H9 (cell line): ENCODE data around the gene HIPK4. TPM values are rescaled to one million over a fixed set of nuclear protein-coding genes. Genes with fewer than 3 reads are reported as not detected.

Experiments
- DNase-seq: peaks from one replicate; pipeline ENCODE4 v3.0.0-alpha.2; 2017
- H2AFZ ChIP-seq: one replicate; pipeline ENCODE4 v1.6.1; 2013; ENCODE audit warnings: mild to moderate bottlenecking, low read length, control low read depth, moderate library complexity
- H2AK5ac ChIP-seq: 2 replicates; pipeline ENCODE4 v1.6.1; 2013; ENCODE audit warnings: low read length, control low read depth, mixed read lengths; ENCODE audit not compliant: insufficient read length
- H2BK120ac ChIP-seq: one replicate; pipeline ENCODE4 v1.6.1; 2013; ENCODE audit warnings: low read depth, mild to moderate bottlenecking, low read length, control low read depth, inconsistent platforms; ENCODE audit not compliant: poor library complexity, severe bottlenecking
- H2BK12ac ChIP-seq: 2 replicates; pipeline ENCODE4 v1.6.1; 2013; ENCODE audit warnings: low read length, control low read depth, mixed read lengths, low read depth; ENCODE audit not compliant: insufficient read length
- H2BK15ac ChIP-seq: 2 replicates; pipeline ENCODE4 v1.6.1; 2013; ENCODE audit warnings: low read depth, low read length, control low read depth
- H2BK20ac ChIP-seq: one replicate; pipeline ENCODE4 v1.6.1; 2013; ENCODE audit warnings: low read depth, mild to moderate bottlenecking, low read length, control low read depth, inconsistent platforms; ENCODE audit not compliant: poor library complexity, severe bottlenecking
- H2BK5ac ChIP-seq: 2 replicates; pipeline ENCODE4 v1.6.1; 2013; ENCODE audit warnings: low read length, control low read depth, mixed read lengths; ENCODE audit not compliant: insufficient read length
- H3K14ac ChIP-seq: 2 replicates; pipeline ENCODE4 v1.6.1; 2013; ENCODE audit warnings: low read length, control low read depth; ENCODE audit not compliant: insufficient read depth
- H3K18ac ChIP-seq: 2 replicates; pipeline ENCODE4 v1.6.1; 2013; ENCODE audit warnings: low read depth, mild to moderate bottlenecking, mixed read lengths, low read length, control low read depth; ENCODE audit not compliant: insufficient read length
- H3K23ac ChIP-seq: 2 replicates; pipeline ENCODE4 v1.6.1; 2013; ENCODE audit warnings: low read length, control low read depth, mixed read lengths, low read depth; ENCODE audit not compliant: insufficient read length
- H3K23me2 ChIP-seq: 2 replicates; pipeline ENCODE4 v1.6.1; 2013; ENCODE audit warnings: low read depth, mild to moderate bottlenecking, mixed read lengths, low read length, control low read depth; ENCODE audit not compliant: insufficient read length, poor library complexity, severe bottlenecking
- H3K27ac ChIP-seq: 2 replicates; pipeline ENCODE4 v1.5.1; 2013; ENCODE audit warnings: low read length, control low read depth, mixed read lengths, low read depth; ENCODE audit not compliant: insufficient read length
- H3K27me3 ChIP-seq: 2 replicates; pipeline ENCODE4 v1.6.1; 2013; ENCODE audit warnings: low read length, control low read depth, inconsistent platforms; ENCODE audit not compliant: insufficient read depth
- H3K4ac ChIP-seq: 2 replicates; pipeline ENCODE4 v1.6.1; 2013; ENCODE audit warnings: low read depth, mild to moderate bottlenecking, control low read depth, inconsistent platforms, low read length, moderate library complexity
- H3K4me1 ChIP-seq: 2 replicates; pipeline ENCODE4 v1.6.1; 2013; ENCODE audit warnings: low read length, control low read depth, inconsistent platforms; ENCODE audit not compliant: insufficient read depth
- H3K4me2 ChIP-seq: 2 replicates; pipeline ENCODE4 v1.6.1; 2013; ENCODE audit warnings: low read length, control low read depth, mixed read lengths; ENCODE audit not compliant: insufficient read length, insufficient read depth
- H3K56ac ChIP-seq: 2 replicates; pipeline ENCODE4 v1.6.1; 2013; ENCODE audit warnings: low read depth, mild to moderate bottlenecking, mixed read lengths, low read length, control low read depth; ENCODE audit not compliant: insufficient read length
- H3K79me1 ChIP-seq: 2 replicates; pipeline ENCODE4 v1.6.1; 2013; ENCODE audit warnings: low read depth, mild to moderate bottlenecking, moderate library complexity, low read length, control low read depth, inconsistent platforms; ENCODE audit not compliant: insufficient read depth, poor library complexity, severe bottlenecking
- H3K79me2 ChIP-seq: 2 replicates; pipeline ENCODE4 v1.6.1; 2013; ENCODE audit warnings: low read length, control low read depth, inconsistent platforms; ENCODE audit not compliant: insufficient read depth
- H3K9ac ChIP-seq: 2 replicates; pipeline ENCODE4 v1.6.1; 2013; ENCODE audit warnings: low read length, control low read depth, mixed read lengths; ENCODE audit not compliant: insufficient read length; ENCODE audit errors: extremely low read depth
- H3K9me3 ChIP-seq: one replicate; pipeline ENCODE4 v1.6.1; 2013; ENCODE audit warnings: low read depth, low read length, inconsistent platforms; ENCODE audit not compliant: control insufficient read depth
- H3T11ph ChIP-seq: one replicate; pipeline ENCODE4 v1.6.1; 2013; ENCODE audit warnings: mild to moderate bottlenecking, low read length, control low read depth, inconsistent platforms
- H4K20me1 ChIP-seq: one replicate; pipeline ENCODE4 v1.6.1; 2013; ENCODE audit not compliant: control insufficient read depth, insufficient read length, insufficient read depth
- H4K5ac ChIP-seq: 2 replicates; pipeline ENCODE4 v1.6.1; 2013; ENCODE audit warnings: low read depth, mild to moderate bottlenecking, mixed read lengths, low read length, control low read depth; ENCODE audit not compliant: insufficient read length
- H4K8ac ChIP-seq: replicated peaks from 2 replicates; pipeline ENCODE4 v1.6.1; 2013; ENCODE audit warnings: low read length, control low read depth, mixed read lengths, low read depth; ENCODE audit not compliant: insufficient read length
- H4K91ac ChIP-seq: 2 replicates; pipeline ENCODE4 v1.6.1; 2013; ENCODE audit warnings: low read depth, mild to moderate bottlenecking, moderate library complexity, mixed read lengths, low read length, control low read depth; ENCODE audit not compliant: insufficient read length
- H3K27ac Mint-ChIP-seq, 3 experiments: 2 replicates in 2 of 3; 3 replicates in 1 of 3; pipeline ENCODE4 v1.8.0; 2020 to 2021; ENCODE audit warnings: mixed read lengths in 3 of 3, mild to moderate bottlenecking in 1 of 3, moderate library complexity in 1 of 3
- H3K27me3 Mint-ChIP-seq: 2 replicates; pipeline ENCODE4 v1.8.0; 2021; ENCODE audit warnings: low read depth, mild to moderate bottlenecking, moderate library complexity, mixed read lengths
- H3K36me3 Mint-ChIP-seq, 3 experiments: 2 replicates in 2 of 3; 3 replicates in 1 of 3; pipeline ENCODE4 v1.8.0; 2020 to 2021; ENCODE audit warnings: low read depth in 3 of 3, mixed read lengths in 3 of 3; ENCODE audit not compliant: insufficient read depth in 1 of 3
- H3K4me1 Mint-ChIP-seq, 2 experiments: 2 replicates each; pipeline ENCODE4 v1.8.0; 2020; ENCODE audit warnings: mixed read lengths in 2 of 2
- H3K4me3 Mint-ChIP-seq, 2 experiments: 2 replicates in 1 of 2; 3 replicates in 1 of 2; pipeline ENCODE4 v1.8.0; 2020 to 2021; ENCODE audit warnings: mild to moderate bottlenecking in 2 of 2, mixed read lengths in 2 of 2, moderate library complexity in 1 of 2
- H3K9me3 Mint-ChIP-seq, 2 experiments: 2 replicates in 1 of 2; 3 replicates in 1 of 2; pipeline ENCODE4 v1.8.0; 2020; ENCODE audit warnings: mild to moderate bottlenecking in 2 of 2, mixed read lengths in 2 of 2, moderate library complexity in 1 of 2
- WGBS: extraction: QIAGEN DNeasy Blood & Tissue Kit; methylation state at CpG from one replicate; pipeline ENCODE4 v1.1.7; 2013; ENCODE audit warnings: missing lambda C conversion rate, low lambda C conversion rate, mixed read lengths; ENCODE audit not compliant: insufficient read length; ENCODE audit errors: extremely low coverage; 5-methylcytosine and 5-hydroxymethylcytosine counted together
- total RNA-seq: library from RNA; stranded (reverse); gene quantifications from 2 replicates; pipeline ENCODE4 v1.2.1, GENCODE V29; 2021
- TF ChIP-seq, protein P1 (sequence below): fragments of 200-600 bp; sonication (generic); conservative IDR thresholded peaks from 3 replicates; pipeline ENCODE4 v1.8.0; 2021; ENCODE audit warnings: antibody characterized with exemption, mild to moderate bottlenecking

Gene HIPK4
- total RNA-seq, 1 experiment from 2014 or later, result 0.15 TPM

DNA sequence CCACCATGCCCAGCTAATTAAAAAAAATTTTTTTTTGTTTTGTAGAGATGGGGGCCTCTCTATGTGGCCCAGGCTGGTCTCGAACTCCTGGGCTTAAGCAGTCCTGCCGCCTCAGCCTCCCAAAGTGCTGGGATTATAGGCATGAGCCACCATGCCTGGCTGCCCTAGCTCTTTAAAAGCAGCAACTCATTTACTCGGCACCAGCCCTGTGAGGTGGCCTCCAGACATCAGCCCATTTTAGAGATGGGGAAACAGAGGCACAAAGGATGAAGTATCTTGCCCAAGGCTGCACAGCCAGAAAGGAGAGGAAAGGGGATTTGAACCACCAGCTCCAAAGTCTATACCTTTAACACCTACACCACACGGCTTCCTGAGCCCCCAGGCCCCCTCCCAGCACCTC lies 22.9 kb upstream of the HIPK4 start:
- no peak overlapping the region for H2BK12ac ChIP-seq
- H3K79me1 ChIP-seq, result no peaks in the 10 kb centered on the region
- no peak overlapping the region for H2BK5ac ChIP-seq
- no peaks in the 10 kb centered on the region for H3K23me2 ChIP-seq
- H3K18ac ChIP-seq, result no peak overlapping the region
- Mint-ChIP-seq H3K27me3 (peaks cover 5% of the 10 kb centered on the region), H3K4me3 (peak overlapping the region; percentile 22 to 74), H3K9me3 (no peaks in the 10 kb centered on the region), H3K27ac (peak overlapping the region in 2 of 3 experiments; percentile 83 to 86; a peak in 3 of 7 replicates), H3K4me1 (peaks cover 26 to 55% of the 10 kb centered on the region in 2 experiments), H3K36me3 (no peaks in the 10 kb centered on the region)
- no peak overlapping the region for H2BK15ac ChIP-seq
- H3K4me1 ChIP-seq, result peaks cover 3% of the 10 kb centered on the region; the same call in 1 of the 2 replicates
- DNase-seq, result no peak
- no peak overlapping the region for H4K8ac ChIP-seq
- H3K14ac ChIP-seq, result no peak overlapping the region
- no peak overlapping the region for H3K27ac ChIP-seq
- no peaks in the 10 kb centered on the region for H3K27me3 ChIP-seq
- no peak overlapping the region for H2AK5ac ChIP-seq
- no peak overlapping the region for H3K23ac ChIP-seq
- H2BK20ac ChIP-seq, result no peak overlapping the region
- no peaks in the 10 kb centered on the region for H3K79me2 ChIP-seq
- H3K9me3 ChIP-seq, result no peaks in the 10 kb centered on the region
- TF ChIP-seq, protein P1, sequence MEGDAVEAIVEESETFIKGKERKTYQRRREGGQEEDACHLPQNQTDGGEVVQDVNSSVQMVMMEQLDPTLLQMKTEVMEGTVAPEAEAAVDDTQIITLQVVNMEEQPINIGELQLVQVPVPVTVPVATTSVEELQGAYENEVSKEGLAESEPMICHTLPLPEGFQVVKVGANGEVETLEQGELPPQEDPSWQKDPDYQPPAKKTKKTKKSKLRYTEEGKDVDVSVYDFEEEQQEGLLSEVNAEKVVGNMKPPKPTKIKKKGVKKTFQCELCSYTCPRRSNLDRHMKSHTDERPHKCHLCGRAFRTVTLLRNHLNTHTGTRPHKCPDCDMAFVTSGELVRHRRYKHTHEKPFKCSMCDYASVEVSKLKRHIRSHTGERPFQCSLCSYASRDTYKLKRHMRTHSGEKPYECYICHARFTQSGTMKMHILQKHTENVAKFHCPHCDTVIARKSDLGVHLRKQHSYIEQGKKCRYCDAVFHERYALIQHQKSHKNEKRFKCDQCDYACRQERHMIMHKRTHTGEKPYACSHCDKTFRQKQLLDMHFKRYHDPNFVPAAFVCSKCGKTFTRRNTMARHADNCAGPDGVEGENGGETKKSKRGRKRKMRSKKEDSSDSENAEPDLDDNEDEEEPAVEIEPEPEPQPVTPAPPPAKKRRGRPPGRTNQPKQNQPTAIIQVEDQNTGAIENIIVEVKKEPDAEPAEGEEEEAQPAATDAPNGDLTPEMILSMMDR, result no peak
- H3K56ac ChIP-seq, result no peak overlapping the region
- WGBS, result no CpG with 5 or more reads among the region's 4 CpGs
- no peaks in the 10 kb centered on the region for H4K20me1 ChIP-seq
- H4K5ac ChIP-seq, result no peak overlapping the region
- H3K4me2 ChIP-seq, result peak overlapping the region; percentile 14
- H2AFZ ChIP-seq, result no peak overlapping the region
- no peak overlapping the region for H4K91ac ChIP-seq
- H3K4ac ChIP-seq, result no peak overlapping the region
- no peak overlapping the region for H3K9ac ChIP-seq
- no peak overlapping the region for H2BK120ac ChIP-seq
- no peak overlapping the region for H3T11ph ChIP-seq
